Central memory CD8-positive, alpha-beta T cell (primary cell): Measurements from ENCODE around the gene BCL2L14.
"Not testable (repeated sequence)": the region's sequence is repeated elsewhere in the genome, so short reads cannot be mapped to it uniquely, and the experiment has no call there.

ENCODE experiments used
- ATAC-seq: fragments of 150-1000 bp; cut with Tn5 transposase; replicated peaks from 2 replicates; pipeline ENCODE4 v1.10.0; 2022; ENCODE audit warnings: mild to moderate bottlenecking, moderate FRiP score, moderate number of reproducible peaks; ENCODE audit not compliant: poor library complexity, severe bottlenecking; ENCODE audit errors: extremely low read depth
- DNase-seq, 2 donors: peaks; one replicate each; pipeline ENCODE4 v3.0.0; 2021; ENCODE audit warnings: low spot score in 2 of 2
- H3K27ac Mint-ChIP-seq: one replicate; pipeline ENCODE4 v1.8.0; 2022; ENCODE audit warnings: low read depth, mild to moderate bottlenecking, moderate library complexity, mixed read lengths
- H3K27me3 Mint-ChIP-seq: one replicate; pipeline ENCODE4 v1.8.0; 2022; ENCODE audit warnings: mixed read lengths
- H3K36me3 Mint-ChIP-seq: one replicate; pipeline ENCODE4 v1.8.0; 2022; ENCODE audit warnings: mild to moderate bottlenecking, moderate library complexity, mixed read lengths; ENCODE audit not compliant: insufficient read depth
- H3K4me1 Mint-ChIP-seq: one replicate; pipeline ENCODE4 v1.8.0; 2022; ENCODE audit warnings: mixed read lengths
- H3K4me3 Mint-ChIP-seq: one replicate; pipeline ENCODE4 v1.8.0; 2022; ENCODE audit warnings: mild to moderate bottlenecking, moderate library complexity, mixed read lengths
- H3K9me3 Mint-ChIP-seq: one replicate; pipeline ENCODE4 v1.8.0; 2022; ENCODE audit warnings: mixed read lengths

BCL2L14 gene

DNA sequence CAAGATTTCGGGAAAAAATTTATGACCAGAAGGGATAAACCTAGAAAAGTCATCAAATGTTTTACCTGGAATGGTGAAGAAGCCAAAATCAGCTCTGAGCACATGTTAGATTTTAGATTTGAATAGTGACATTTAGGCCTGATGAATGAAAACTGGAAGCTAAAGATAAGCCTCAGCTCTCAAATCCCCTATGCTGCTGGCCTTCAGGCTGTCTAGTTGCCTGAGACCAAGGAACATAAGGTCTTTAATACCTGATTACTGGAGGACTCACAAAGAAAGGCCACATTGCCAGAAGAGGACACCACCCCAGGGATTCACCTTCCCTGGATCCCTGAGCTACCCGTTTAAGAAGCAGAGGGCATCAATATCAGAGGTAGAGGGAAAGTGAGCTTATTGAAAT, 56.6 kb downstream of the BCL2L14 start:
- Mint-ChIP-seq H3K9me3 (no peaks in the 10 kb centered on the region), H3K36me3 (no peaks in the 10 kb centered on the region), H3K27me3 (peaks cover 21% of the 10 kb centered on the region), H3K27ac (no peak overlapping the region), H3K4me3 (no peak overlapping the region), H3K4me1 (no peaks in the 10 kb centered on the region)
- no peak for ATAC-seq
- DNase-seq, result no peak

DNA sequence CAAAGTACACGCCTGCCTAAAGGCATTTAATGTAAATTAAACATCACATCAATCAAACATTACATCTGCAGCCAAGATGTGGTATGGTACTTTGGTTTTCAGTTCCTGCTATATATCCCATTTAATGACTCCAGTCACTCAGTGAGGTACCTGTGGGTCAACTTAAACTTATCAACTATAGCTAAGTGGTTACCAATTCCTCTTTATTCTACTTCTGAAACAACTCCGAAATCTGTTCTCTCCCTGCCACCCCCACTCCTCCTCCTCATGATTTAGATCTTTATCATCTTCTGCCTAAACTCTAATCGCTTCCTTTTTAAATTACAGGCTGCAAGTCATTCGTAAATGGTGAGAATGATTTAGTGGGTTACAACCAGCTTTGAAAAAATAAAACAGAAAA, 57.9 kb downstream of the BCL2L14 start:
- ATAC-seq (no peak), DNase-seq (no peak)
- H3K4me3 Mint-ChIP-seq, result no peak overlapping the region
- H3K4me1 Mint-ChIP-seq, result no peaks in the 10 kb centered on the region
- no peaks in the 10 kb centered on the region for H3K36me3 Mint-ChIP-seq
- no peak overlapping the region for H3K27ac Mint-ChIP-seq
- H3K27me3 Mint-ChIP-seq, result peaks cover 21% of the 10 kb centered on the region
- H3K9me3 Mint-ChIP-seq, result no peaks in the 10 kb centered on the region

DNA sequence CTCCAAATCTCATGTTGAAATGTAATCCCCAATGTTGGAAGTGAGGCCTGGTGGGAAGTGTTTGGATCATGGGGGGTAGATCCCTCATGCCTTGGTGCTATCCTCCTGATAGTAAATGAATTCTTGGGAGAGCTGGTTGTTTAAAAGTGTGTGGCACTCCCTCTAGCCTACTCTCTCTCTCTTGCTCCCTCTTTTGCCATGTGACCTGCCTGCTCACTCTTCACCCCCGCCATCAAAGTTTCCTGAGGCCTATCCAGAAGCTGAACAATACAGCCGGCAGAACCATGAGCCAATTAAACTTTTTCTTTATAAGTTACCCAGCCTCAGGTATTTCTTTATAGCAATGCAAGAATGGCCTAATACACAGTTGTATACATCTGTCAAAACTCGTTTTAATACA, 62.5 kb downstream of the BCL2L14 start:
- H3K36me3 Mint-ChIP-seq, result no peaks in the 10 kb centered on the region
- ATAC-seq, result no peak
- no peak overlapping the region for H3K27ac Mint-ChIP-seq
- no peaks in the 10 kb centered on the region for H3K4me1 Mint-ChIP-seq
- H3K9me3 Mint-ChIP-seq, result no peaks in the 10 kb centered on the region
- no peak for DNase-seq
- H3K4me3 Mint-ChIP-seq, result no peak overlapping the region
- peaks cover 51% of the 10 kb centered on the region for H3K27me3 Mint-ChIP-seq

DNA sequence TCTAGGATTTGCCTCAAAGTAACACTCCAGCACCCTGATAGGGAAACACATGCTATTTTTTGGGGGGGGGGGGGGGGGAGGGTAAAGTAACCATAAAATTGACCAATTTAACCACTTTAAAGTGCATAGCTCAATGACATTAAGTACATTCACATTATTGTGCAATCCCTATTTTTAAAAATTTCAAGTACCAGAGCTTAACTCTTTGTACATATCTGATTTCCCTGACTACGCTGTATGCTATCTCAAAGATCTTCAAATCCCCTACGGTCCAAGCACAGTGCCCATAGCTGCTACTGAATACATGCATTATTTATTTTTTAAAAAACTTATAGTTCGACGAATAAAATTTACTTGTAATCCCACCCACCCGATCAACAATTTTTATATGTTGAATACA, 63.0 kb downstream of the BCL2L14 start:
- Mint-ChIP-seq H3K36me3 (no peaks in the 10 kb centered on the region), H3K4me1 (no peaks in the 10 kb centered on the region)
- ATAC-seq, result no peak

DNA sequence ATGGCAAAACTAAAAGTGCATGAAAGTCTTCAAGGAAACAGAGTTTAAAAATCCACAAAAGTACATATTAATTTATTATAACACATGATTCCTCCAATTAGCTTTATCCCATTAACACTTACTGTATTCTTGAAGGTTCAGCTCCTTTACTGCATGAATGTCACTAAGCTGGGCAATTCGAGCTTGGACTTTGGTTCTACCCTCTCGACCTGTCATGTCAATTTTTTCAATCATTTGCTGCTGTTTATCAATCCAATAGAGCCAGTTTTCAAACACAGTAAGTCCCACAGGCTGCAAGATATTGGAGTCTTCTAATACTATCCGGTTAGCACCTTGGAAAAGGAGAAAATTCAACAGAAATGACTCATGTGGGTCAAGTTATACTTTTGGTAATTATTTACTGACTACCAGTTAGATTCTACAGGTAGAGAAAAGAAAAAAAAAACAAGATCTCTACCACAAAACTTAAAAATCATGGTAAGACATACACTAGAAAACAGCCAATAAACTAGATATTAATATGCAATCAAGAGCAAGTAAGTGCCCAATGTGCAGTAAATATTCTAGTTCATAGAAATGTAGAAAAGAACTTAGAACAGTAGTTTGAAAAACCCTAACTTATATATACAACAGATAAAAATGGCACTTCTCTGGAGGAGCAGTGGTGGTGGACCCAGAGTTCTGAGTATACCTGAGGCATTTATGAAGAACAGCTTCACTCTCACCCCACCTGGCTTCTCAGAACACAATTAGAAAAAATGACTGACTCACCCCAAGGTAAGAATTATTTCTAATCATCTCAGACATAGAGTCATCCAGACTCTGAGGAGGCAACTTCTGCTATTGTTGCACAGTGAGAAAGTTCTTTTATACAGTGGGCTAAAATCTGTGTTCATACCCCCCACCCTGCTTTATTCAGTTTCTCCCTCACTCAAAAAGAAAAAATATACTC, 67.7 kb downstream of the BCL2L14 start:
- H3K27ac Mint-ChIP-seq, result no peak overlapping the region
- ATAC-seq (no peak), DNase-seq (no peak)
- no peaks in the 10 kb centered on the region for H3K36me3 Mint-ChIP-seq
- no peaks in the 10 kb centered on the region for H3K4me1 Mint-ChIP-seq
- peaks cover 83% of the 10 kb centered on the region for H3K27me3 Mint-ChIP-seq
- no peaks in the 10 kb centered on the region for H3K9me3 Mint-ChIP-seq
- H3K4me3 Mint-ChIP-seq, result no peak overlapping the region

More for the DNA sequence above, 63.0 kb downstream of the BCL2L14 start:
- Mint-ChIP-seq H3K27ac (no peak overlapping the region), H3K9me3 (no peaks in the 10 kb centered on the region), H3K4me3 (no peak overlapping the region), H3K27me3 (peaks cover 51% of the 10 kb centered on the region)
- DNase-seq, result no peak

DNA sequence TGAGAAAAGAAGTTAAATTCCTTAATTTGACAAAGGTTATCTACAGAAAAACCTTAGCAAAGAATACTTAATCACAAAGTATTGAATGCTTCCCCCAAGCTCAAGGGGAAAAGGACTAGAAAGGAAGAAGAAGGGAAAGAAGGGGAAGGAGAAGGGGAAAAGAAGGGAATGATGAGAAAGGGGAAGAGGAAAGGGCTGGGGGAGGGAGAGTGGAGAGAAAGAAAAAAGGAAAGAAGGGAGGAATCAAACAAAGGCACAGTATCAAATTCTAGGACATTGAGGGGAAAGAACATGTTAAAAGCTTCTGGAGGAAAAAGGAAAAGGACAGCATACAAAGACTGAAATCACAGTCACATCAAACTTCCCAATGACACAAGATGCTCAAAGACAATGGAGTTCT, 70.3 kb downstream of the BCL2L14 start:
- Mint-ChIP-seq H3K4me1 (no peaks in the 10 kb centered on the region), H3K4me3 (no peak overlapping the region), H3K27ac (no peak overlapping the region), H3K9me3 (no peaks in the 10 kb centered on the region), H3K27me3 (peaks cover 84% of the 10 kb centered on the region), H3K36me3 (no peaks in the 10 kb centered on the region)
- ATAC-seq (no peak), DNase-seq (no peak)

DNA sequence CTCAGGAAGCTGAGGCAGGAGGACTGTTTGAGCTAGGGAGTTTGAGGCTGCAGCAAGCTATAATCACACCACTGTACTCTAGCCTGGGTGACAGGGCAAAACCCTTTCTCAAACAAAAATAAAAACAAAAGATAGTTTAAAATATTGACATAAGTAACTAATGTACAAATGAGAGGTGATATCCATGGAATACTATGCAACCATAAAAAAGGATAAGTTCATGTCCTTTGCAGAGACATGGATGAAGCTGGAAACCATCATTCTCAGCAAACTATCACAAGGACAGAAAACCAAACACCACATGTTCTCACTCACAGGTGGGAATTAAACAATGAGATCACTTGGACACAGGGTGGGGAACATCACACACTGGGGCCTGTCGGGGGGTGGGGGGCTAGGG, 73.8 kb downstream of the BCL2L14 start:
- not testable (repeated sequence) for H3K9me3 Mint-ChIP-seq, H3K36me3 Mint-ChIP-seq, ATAC-seq, H3K27ac Mint-ChIP-seq, H3K4me1 Mint-ChIP-seq, DNase-seq, H3K4me3 Mint-ChIP-seq
- H3K27me3 Mint-ChIP-seq, result peaks cover 86% of the 10 kb centered on the region

DNA sequence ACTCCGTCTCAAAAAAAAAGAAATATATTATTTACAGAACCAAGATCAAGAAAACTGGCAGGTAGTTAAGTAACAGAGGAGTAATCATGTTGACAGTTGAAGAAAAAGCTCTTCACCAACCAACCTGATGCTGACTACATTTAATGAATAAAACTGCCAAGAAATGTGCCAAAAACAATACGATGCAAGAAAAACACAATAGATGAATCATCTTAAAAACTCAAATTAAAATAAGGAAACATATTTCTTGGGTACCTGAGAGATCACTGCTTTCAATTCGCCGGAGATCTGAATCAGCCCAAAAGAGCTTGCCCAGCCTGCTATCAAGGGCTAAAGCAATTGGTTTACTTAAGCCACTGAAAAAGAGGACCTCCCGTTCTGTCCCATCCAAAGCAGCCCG, 76.4 kb downstream of the BCL2L14 start:
- Mint-ChIP-seq H3K9me3 (no peaks in the 10 kb centered on the region), H3K4me3 (no peak overlapping the region), H3K36me3 (no peaks in the 10 kb centered on the region), H3K27ac (no peak overlapping the region), H3K4me1 (no peaks in the 10 kb centered on the region), H3K27me3 (peaks cover 65% of the 10 kb centered on the region)
- no peak for DNase-seq
- no peak for ATAC-seq
